ACHN (cell line): ENCODE measurements around the gene SH2D1B.
"Not testable (repeated sequence)": the region's sequence is repeated elsewhere in the genome, so short reads cannot be mapped to it uniquely, and the experiment has no call there.

Experiments
- DNase-seq: peaks from one replicate; pipeline ENCODE4 v3.0.0-alpha.2; 2015
- in situ Hi-C: cut with HindIII; loops from 2 replicates; pipeline ENCODE4 v1.10.0; 2017; ENCODE audit warnings: low sequenced_read_pairs, low pct_ligation_motif_present, low pct_unique_long_range_greater_than_20kb

SH2D1B gene

GRCh38 chr1:162412002-162412401 is at the start of gene SH2D1B:
Gene SH2D1B (minus strand): TSS chr1:162412136. CDS start chr1:162412016, 120 bp downstream.
- no peak for DNase-seq

GRCh38 chr1:162458236-162458635 is 46.3 kb upstream of the SH2D1B start:
- DNase-seq = no peak
- in situ Hi-C loops = no loop called here

More at GRCh38 chr1:162412002-162412401, at the start of gene SH2D1B:
- in situ Hi-C loops = no loop called here

- in situ Hi-C loops = no loop called here
- no peak for DNase-seq
Observed at GRCh38 chr1:162456323-162456722, 44.4 kb upstream of the SH2D1B start.

GRCh38 chr1:162454361-162454760 is 42.4 kb upstream of the SH2D1B start:
- in situ Hi-C loops, DNase-seq: not testable (repeated sequence)

GRCh38 chr1:162446946-162447345 is 35.0 kb upstream of the SH2D1B start:
- in situ Hi-C loops = no loop called here
- DNase-seq = no peak

- in situ Hi-C loops = no loop called here
- DNase-seq = no peak
Observed at GRCh38 chr1:162444903-162445302, 33.0 kb upstream of the SH2D1B start.

- in situ Hi-C loops, DNase-seq: not testable (repeated sequence)
Observed at GRCh38 chr1:162432977-162433713, 21.2 kb upstream of the SH2D1B start.

GRCh38 chr1:162430583-162430982 is 18.6 kb upstream of the SH2D1B start:
- in situ Hi-C loops = no loop called here
- DNase-seq = no peak

GRCh38 chr1:162422662-162423375 is 10.9 kb upstream of the SH2D1B start:
- no peak for DNase-seq
- in situ Hi-C loops = no loop called here

- in situ Hi-C loops = no loop called here
- no peak for DNase-seq
Observed at GRCh38 chr1:162421258-162422164, 9.6 kb upstream of the SH2D1B start.

GRCh38 chr1:162420120-162420519 is 8.2 kb upstream of the SH2D1B start:
- in situ Hi-C loops = no loop called here
- no peak for DNase-seq

- in situ Hi-C loops, DNase-seq: not testable (repeated sequence)
Observed at GRCh38 chr1:162419450-162419931, 7.6 kb upstream of the SH2D1B start.

- DNase-seq, in situ Hi-C loops: not testable (repeated sequence)
Observed at GRCh38 chr1:162418584-162418983, 6.6 kb upstream of the SH2D1B start.

- DNase-seq = no peak
- in situ Hi-C loops = no loop called here
Observed at GRCh38 chr1:162417650-162418049, 5.7 kb upstream of the SH2D1B start.

- no peak for DNase-seq
- in situ Hi-C loops = no loop called here
Observed at GRCh38 chr1:162416909-162417308, 5.0 kb upstream of the SH2D1B start.

GRCh38 chr1:162416215-162416614 is 4.3 kb upstream of the SH2D1B start:
- in situ Hi-C loops = no loop called here
- DNase-seq = no peak

- no peak for DNase-seq
- in situ Hi-C loops = no loop called here
Observed at GRCh38 chr1:162407539-162407938, 4.4 kb downstream of the SH2D1B start.

GRCh38 chr1:162406811-162407210 is 5.1 kb downstream of the SH2D1B start:
- DNase-seq = no peak
- in situ Hi-C loops = no loop called here

- no peak for DNase-seq
- in situ Hi-C loops = no loop called here
Observed at GRCh38 chr1:162405800-162406199, 6.1 kb downstream of the SH2D1B start.
